ENCODE measurements around the gene TROAP.
"Not testable (repeated sequence)": the region's sequence is repeated elsewhere in the genome, so short reads cannot be mapped to it uniquely, and the experiment has no call there.

TROAP gene

GRCh38 chr12:49294804-49295081 lies 28.3 kb upstream of the TROAP start:
- in situ Hi-C loops (cut with MboI; ENCODE audit: low sequenced_read_pairs): no loop called here

DNA sequence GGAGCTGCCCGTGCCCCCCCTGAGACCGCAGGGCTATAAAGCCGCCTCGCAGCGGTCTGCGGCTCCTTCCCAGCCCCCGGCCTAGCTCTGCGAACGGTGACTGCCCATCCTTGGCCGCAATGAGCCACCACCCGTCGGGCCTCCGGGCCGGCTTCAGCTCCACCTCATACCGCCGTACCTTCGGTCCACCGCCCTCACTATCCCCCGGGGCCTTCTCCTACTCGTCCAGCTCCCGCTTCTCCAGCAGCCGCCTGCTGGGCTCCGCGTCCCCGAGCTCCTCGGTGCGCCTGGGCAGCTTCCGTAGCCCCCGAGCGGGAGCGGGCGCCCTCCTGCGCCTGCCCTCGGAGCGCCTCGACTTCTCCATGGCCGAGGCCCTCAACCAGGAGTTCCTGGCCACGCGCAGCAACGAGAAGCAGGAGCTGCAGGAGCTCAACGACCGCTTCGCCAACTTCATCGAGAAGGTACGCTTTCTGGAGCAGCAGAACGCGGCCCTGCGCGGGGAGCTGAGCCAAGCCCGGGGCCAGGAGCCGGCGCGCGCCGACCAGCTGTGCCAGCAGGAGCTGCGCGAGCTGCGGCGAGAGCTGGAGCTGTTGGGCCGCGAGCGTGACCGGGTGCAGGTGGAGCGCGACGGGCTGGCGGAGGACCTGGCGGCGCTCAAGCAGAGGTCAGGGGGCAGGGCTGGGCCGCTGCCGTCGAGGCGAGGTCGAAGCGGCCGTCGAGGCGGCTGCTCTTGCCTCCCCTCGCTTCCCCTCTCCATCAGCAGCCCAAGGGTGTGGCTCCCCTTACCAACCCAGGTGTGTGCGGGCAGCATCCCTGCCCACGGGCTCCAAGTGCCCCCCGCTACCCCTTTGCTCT lies 27.7 kb upstream of the TROAP start, which contains the start of gene PRPH:
Gene PRPH (plus strand): TSS at position 66 of the 855 bp plus-strand sequence. CDS start 54 bp downstream, at position 120.
- in situ Hi-C loops (cut with MboI; ENCODE audit: low sequenced_read_pairs): no loop called here

- in situ Hi-C loops (cut with MboI; ENCODE audit: low sequenced_read_pairs): no loop called here
Observed at GRCh38 chr12:49296034-49296835, 26.8 kb upstream of the TROAP start.

- in situ Hi-C loops (cut with MboI; ENCODE audit: low sequenced_read_pairs): no loop called here
Observed at GRCh38 chr12:49296836-49297694, 26.0 kb upstream of the TROAP start.

DNA sequence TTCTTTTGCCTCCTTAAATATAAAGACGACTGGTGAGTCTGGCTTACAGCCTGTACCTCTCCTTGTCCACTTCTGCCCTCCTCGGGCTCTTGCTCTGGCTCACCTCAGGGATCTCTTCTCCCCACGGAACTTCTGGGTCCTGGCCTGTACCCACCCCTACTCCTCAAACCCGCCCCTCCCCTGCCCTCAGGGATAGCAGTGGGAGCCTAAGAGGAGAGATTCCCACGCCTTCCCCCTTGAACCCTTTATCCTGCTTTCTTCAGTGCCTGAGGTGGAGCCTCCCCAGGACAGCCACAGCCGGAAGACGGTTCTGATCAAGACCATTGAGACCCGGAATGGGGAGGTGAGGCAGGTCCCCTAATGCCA lies 25.4 kb upstream of the TROAP start:
- in situ Hi-C loops (cut with MboI; ENCODE audit: low sequenced_read_pairs): no loop called here

DNA sequence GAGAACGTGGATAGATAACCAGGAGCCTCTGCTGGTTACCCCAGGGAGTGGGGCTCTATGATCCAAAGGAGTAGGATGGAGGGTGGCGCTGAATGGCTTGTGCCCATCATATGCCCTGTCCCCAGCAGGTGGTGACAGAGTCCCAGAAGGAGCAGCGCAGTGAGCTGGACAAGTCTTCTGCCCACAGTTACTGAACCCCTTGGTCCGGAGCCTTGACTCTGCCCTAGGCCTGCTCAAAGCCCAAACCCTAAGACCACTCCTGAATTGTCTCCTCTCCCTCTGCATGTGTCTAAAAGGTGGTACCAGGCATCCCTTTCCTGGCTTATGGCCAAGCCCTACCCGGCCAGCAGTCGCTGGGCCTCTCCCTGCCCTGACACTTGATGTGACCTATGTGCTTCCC lies 24.9 kb upstream of the TROAP start:
- in situ Hi-C loops (cut with MboI; ENCODE audit: low sequenced_read_pairs): no loop called here

DNA sequence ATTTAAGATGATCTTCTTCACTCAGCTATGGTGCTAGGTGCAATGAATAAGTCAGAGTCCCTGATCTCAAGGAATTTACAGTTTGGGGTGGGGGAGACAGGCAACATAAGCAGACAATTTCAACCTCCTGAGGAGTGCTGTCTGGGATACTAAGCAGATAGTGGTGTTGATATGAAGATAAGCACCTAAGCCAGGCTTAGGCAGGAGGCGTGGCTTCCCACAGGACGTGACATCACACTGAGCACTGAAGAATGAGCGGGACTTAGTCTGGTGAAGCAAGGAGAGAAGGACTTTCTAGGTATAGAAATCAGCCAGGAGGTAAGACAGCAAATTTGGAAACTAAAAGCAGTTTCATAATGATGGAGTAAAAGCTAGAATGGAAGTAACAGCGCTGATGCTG lies 21.3 kb upstream of the TROAP start:
- in situ Hi-C loops (cut with MboI; ENCODE audit: low sequenced_read_pairs): no loop called here

GRCh38 chr12:49304161-49304560 lies 18.9 kb upstream of the TROAP start:
- in situ Hi-C loops (cut with MboI; ENCODE audit: low sequenced_read_pairs): no loop called here

DNA sequence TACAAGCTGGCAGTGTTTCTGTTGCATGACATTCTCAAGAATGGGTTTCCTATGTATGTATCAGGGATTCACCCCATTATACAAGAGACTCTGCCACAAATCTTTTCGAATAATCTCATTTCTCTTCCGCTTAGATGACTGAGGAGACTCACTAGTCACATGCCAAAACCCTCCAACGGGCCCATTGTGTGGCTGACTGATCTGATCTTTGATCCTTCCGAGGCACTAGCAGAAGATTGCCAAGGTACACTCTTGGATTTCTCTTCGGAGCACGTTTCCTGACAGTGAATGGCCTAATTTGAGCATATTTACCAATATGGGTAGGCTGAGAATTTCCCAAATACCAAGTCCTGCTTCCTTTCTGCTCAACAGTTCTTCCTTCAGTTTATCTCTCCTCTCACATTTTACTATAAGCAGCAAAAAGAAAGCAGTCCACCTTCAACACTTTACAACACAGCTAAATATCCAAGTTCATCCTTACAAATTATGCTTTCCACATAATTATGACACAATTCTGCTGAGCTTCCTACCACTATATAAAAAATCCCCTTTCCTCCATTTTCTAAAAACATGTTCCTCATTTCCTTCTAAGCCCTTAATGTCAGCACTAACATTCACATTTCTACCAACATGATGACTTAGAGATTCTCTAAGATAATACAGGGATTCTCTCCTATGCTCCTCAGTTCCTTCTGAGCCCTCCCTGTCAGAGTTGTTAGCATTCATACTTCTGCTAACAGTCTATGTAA lies 17.1 kb upstream of the TROAP start:
- in situ Hi-C loops (cut with MboI; ENCODE audit: low sequenced_read_pairs): no loop called here

GRCh38 chr12:49309386-49309785 lies 13.7 kb upstream of the TROAP start:
- in situ Hi-C loops (cut with MboI; ENCODE audit: low sequenced_read_pairs): no loop called here

- in situ Hi-C loops (cut with MboI; ENCODE audit: low sequenced_read_pairs): not testable (repeated sequence)
Observed at GRCh38 chr12:49310451-49311000, 12.5 kb upstream of the TROAP start.

DNA sequence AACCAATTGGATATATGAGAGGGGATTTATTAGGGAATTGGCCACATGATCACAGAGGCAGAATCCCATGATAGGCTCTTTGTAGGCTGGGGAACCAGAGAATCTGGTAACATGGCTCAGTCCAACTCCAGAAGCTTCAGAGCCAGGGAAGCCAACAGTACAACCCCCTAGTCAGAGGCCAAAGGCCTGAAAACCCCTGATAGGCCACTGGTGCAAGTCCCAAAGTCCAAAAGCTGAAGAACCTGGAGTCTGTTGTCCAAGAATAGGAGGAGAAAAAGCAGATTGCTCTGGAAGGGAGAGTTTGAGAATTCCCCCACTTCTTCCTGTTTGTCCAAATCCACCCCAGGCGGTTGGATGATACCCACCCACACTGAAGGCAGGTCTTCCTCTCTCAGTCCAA lies 8.2 kb upstream of the TROAP start:
- in situ Hi-C loops (cut with MboI; ENCODE audit: low sequenced_read_pairs): no loop called here

- in situ Hi-C loops (cut with MboI; ENCODE audit: low sequenced_read_pairs): not testable (repeated sequence)
Observed at GRCh38 chr12:49317118-49317517, 5.9 kb upstream of the TROAP start.

- in situ Hi-C loops (cut with MboI; ENCODE audit: low sequenced_read_pairs): not testable (repeated sequence)
Observed at GRCh38 chr12:49320411-49321103, 2.5 kb upstream of the TROAP start.

DNA sequence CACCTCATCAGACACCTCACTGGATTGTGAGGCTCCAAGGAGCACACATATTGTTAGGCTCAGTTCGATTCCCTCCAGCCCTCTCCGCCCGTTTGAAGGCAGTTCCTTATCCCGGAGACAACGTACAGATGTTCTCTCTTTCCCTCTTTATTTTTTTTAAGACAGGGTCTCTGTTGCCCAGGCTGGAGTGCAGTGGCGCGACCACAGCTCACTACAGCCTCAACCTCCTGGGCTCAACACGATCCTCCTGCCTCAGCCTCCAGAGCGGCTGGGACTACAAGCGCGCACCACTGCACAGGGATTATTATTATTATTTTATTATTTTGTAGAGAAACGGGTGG lies 718 bp upstream of the TROAP start:
- in situ Hi-C loops (cut with MboI; ENCODE audit: low sequenced_read_pairs): no loop called here

DNA sequence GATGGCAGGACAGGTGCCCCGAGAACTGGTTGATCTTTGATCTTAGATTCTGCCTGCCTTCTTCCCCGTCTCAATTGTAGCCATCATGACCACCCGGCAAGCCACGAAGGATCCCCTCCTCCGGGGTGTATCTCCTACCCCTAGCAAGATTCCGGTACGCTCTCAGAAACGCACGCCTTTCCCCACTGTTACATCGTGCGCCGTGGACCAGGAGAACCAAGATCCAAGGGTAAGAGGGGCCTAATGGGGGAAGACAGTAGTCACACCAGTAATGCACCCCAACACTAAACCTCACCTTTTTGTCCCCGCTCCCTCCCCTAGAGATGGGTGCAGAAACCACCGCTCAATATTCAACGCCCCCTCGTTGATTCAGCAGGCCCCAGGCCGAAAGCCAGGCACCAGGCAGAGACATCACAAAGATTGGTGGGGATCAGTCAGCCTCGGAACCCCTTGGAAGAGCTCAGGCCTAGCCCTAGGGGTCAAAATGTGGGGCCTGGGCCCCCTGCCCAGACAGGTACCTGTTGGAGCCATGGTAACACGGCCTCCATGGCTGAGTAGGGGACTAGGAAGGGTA lies 556 bp downstream of the TROAP start:
- in situ Hi-C loops (cut with MboI; ENCODE audit: low sequenced_read_pairs): no loop called here

GRCh38 chr12:49325606-49326005 lies 2.6 kb downstream of the TROAP start:
- in situ Hi-C loops (cut with MboI; ENCODE audit: low sequenced_read_pairs): no loop called here

DNA sequence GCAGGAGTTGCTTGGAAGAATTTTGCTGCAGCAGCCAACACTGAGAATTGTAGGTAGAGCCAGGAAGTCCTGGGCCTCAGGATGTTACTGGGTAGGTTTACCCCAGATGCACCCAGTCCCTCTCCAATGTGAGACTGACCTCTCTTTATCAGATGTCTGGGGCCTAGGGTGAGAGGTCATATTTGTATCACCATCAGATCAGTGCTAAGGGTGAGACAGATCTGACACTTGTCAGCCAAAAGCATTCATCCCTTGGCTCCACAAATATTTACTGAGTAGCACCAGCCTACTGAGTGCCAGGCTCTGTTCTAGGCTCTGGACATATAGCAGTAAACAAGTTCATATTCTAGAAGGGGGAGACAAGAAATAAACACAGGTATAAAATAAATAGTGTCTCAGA lies 4.3 kb downstream of the TROAP start:
- in situ Hi-C loops (cut with MboI; ENCODE audit: low sequenced_read_pairs): no loop called here

- in situ Hi-C loops (cut with MboI; ENCODE audit: low sequenced_read_pairs): no loop called here
Observed at GRCh38 chr12:49327887-49328286, 4.8 kb downstream of the TROAP start.

GRCh38 chr12:49328816-49329215 lies 5.8 kb downstream of the TROAP start:
- in situ Hi-C loops (cut with MboI; ENCODE audit: low sequenced_read_pairs): no loop called here
